IPS-11a (cell line): ENCODE measurements around the gene FBXO17.

Source experiments
- H3K4me3 ChIP-seq: one replicate; pipeline ENCODE4 v1.5.1; 2013; ENCODE audit warnings: low read depth, low read length, control low read depth

FBXO17 gene

GRCh38 chr19:38894968-38895367, 80.6 kb downstream of the FBXO17 start:
- no peak overlapping the region for H3K4me3 ChIP-seq

- H3K4me3 ChIP-seq = no peak overlapping the region
These were observed 82.2 kb downstream of the FBXO17 start for GRCh38 chr19:38893341-38893771.

- no peak overlapping the region for H3K4me3 ChIP-seq
These were observed 82.7 kb downstream of the FBXO17 start for GRCh38 chr19:38892841-38893240.

DNA sequence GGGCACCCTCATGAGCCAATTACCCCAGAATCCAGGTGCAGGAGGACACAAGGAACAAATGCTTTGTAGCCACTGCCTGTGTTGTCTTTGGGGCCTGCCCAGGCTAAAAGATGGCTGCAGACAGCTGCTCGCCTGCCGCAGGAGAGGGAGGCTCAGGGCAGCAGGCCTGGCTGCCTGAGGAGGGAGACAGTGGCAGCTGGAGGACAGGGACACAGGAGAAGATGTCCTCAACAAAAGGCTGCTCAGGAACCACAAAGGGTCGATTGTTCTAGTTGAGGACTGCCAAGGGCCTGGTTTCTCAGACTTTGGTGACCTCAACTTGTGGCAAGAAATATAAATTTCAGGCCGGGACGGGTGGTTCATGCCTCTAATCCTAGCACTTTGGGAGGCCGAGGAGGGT, 83.8 kb downstream of the FBXO17 start:
- H3K4me3 ChIP-seq = no peak overlapping the region
